ENCODE data around the gene MMP1. TPM values are rescaled to one million over a fixed set of nuclear protein-coding genes. Genes with fewer than 3 reads are reported as not detected.

Gene MMP1
- total RNA-seq, 1 experiment from 2014 or later, result 0.35 TPM

DNA sequence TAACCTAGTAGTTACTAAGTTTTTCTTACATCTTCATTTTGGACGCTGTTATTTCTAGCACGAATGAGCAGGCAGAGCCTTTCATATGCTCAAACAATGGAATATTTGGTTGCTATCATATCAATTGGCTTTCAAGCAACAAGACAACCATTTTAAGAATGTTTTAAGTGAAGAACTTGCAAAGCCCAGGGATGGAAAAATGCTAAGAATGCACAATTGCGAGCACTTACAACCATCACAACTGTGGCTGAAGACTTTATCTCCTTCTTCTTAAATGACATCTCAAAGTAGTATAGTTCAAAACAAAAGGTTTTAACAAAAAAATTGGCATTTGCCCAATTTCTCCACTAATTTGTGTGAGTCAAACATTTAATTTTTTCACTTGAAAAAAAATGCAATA is 8.3 kb upstream of the MMP1 start:
- Histone ChIP-seq H4K20me1 (ENCODE audit: insufficient read depth) (no peaks in the 10 kb centered on the region), H3K4me1 (replicated peaks; ENCODE audit: insufficient read depth) (no peaks in the 10 kb centered on the region), H3K9me2 (ENCODE audit: insufficient read depth) (no peaks in the 10 kb centered on the region), H3K4me3 (no peak overlapping the region), H3K36me3 (ENCODE audit: low read depth) (no peaks in the 10 kb centered on the region), H3K27me3 (ENCODE audit: insufficient read depth, low read depth) (no peaks in the 10 kb centered on the region), H3F3A (ENCODE audit: insufficient read depth, low read depth) (no peaks in the 10 kb centered on the region), H3K27ac (no peak overlapping the region), H3K79me2 (ENCODE audit: low read depth) (no peaks in the 10 kb centered on the region), H3K9me3 (ENCODE audit: insufficient read depth, low read depth) (no peaks in the 10 kb centered on the region), H2AFZ (no peak overlapping the region), H3K4me2 (no peak overlapping the region)
- no peak for DNase-seq
- CTCF ChIA-PET, result no interaction called here
- BruUV-seq (replicated peaks), result no TSS peak
- TF ChIP-seq, protein P1, sequence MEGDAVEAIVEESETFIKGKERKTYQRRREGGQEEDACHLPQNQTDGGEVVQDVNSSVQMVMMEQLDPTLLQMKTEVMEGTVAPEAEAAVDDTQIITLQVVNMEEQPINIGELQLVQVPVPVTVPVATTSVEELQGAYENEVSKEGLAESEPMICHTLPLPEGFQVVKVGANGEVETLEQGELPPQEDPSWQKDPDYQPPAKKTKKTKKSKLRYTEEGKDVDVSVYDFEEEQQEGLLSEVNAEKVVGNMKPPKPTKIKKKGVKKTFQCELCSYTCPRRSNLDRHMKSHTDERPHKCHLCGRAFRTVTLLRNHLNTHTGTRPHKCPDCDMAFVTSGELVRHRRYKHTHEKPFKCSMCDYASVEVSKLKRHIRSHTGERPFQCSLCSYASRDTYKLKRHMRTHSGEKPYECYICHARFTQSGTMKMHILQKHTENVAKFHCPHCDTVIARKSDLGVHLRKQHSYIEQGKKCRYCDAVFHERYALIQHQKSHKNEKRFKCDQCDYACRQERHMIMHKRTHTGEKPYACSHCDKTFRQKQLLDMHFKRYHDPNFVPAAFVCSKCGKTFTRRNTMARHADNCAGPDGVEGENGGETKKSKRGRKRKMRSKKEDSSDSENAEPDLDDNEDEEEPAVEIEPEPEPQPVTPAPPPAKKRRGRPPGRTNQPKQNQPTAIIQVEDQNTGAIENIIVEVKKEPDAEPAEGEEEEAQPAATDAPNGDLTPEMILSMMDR (conservative IDR thresholded peaks at IDR 0.05), result no peak
- TF ChIP-seq EZH2 (IDR thresholded peaks at IDR 0.05; ENCODE audit: low read depth), result no peak
- POLR2A ChIA-PET (ENCODE audit: unreplicated experiment), result no interaction called here
- intact Hi-C loops (cut with micrococcal nuclease; ENCODE audit: unreplicated experiment), result loop anchor here (10.0 kb wide), 1 partner anchor 109 kb away; no protein-coding TSS in a partner anchor

DNA sequence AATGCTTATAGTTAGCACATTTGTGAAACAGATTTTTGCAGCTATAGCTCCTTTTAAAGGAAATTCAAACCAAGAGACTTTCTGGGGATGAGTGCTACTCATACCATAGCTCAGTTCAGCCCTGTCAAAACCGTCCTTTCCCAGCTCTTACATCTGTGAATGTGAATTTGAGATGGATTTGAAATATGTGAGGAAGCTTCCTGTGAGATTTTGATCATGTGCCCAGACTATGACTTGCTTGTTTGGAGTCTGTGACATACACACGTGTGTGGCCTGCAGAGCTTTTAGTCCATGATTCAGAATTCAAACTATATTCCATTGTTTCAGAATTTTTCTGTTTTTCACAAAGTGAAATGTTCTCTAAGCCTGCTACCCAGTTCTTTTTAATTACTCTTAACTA is 4.4 kb upstream of the MMP1 start:
- Histone ChIP-seq H3K4me1 (replicated peaks; ENCODE audit: insufficient read depth) (peaks cover 10% of the 10 kb centered on the region; the same call in 1 of the 2 replicates), H3K4me2 (no peak overlapping the region), H3K36me3 (ENCODE audit: low read depth) (no peaks in the 10 kb centered on the region), H3K27ac (no peak overlapping the region), H3K9me3 (ENCODE audit: insufficient read depth, low read depth) (no peaks in the 10 kb centered on the region), H4K20me1 (ENCODE audit: insufficient read depth) (no peaks in the 10 kb centered on the region), H3K4me3 (no peak overlapping the region), H3K79me2 (ENCODE audit: low read depth) (no peaks in the 10 kb centered on the region), H3K9me2 (ENCODE audit: insufficient read depth) (no peaks in the 10 kb centered on the region), H2AFZ (no peak overlapping the region), H3F3A (ENCODE audit: insufficient read depth, low read depth) (peaks cover 11% of the 10 kb centered on the region; the same call in 1 of the 2 replicates), H3K27me3 (ENCODE audit: insufficient read depth, low read depth) (no peaks in the 10 kb centered on the region)
- TF ChIP-seq, protein P1 (conservative IDR thresholded peaks at IDR 0.05), result no peak
- TF ChIP-seq EZH2 (IDR thresholded peaks at IDR 0.05; ENCODE audit: low read depth), result no peak
- no TSS peak for BruUV-seq (replicated peaks)
- intact Hi-C loops (cut with micrococcal nuclease; ENCODE audit: unreplicated experiment), result loop anchor here (10.0 kb wide), 1 partner anchor 112 kb away; no protein-coding TSS in a partner anchor
- POLR2A ChIA-PET (ENCODE audit: unreplicated experiment), result no interaction called here
- no peak for DNase-seq
- CTCF ChIA-PET, result no interaction called here

DNA sequence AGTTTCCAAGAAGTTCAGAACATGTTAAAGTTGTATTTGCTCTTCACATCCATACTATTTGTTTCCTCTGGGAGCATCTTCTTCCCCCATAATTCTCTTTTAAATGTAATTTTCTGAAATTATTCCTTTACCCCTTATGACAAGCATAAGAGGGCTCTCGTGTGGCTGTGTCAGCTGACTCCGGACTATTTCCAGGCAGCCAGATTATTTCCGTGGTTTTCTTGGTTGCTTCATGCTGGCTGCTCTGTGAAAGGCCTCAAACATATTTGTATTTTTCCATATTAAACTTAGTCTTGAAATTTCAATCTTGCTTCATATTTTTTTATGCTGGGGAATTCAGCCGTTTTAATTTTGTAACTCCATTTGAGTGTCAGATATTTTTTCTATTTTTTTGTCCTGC is 2.8 kb upstream of the MMP1 start:
- H3K4me2 ChIP-seq, result no peak overlapping the region
- no peaks in the 10 kb centered on the region for H4K20me1 ChIP-seq (ENCODE audit: insufficient read depth)
- peaks cover 10% of the 10 kb centered on the region; the same call in 1 of the 2 replicates for H3K4me1 ChIP-seq (replicated peaks; ENCODE audit: insufficient read depth)
- H3K4me3 ChIP-seq, result no peak overlapping the region
- H3F3A ChIP-seq (ENCODE audit: insufficient read depth, low read depth), result peaks cover 11% of the 10 kb centered on the region; the same call in 1 of the 2 replicates
- TF ChIP-seq, protein P1 (conservative IDR thresholded peaks at IDR 0.05), result no peak
- no peak for TF ChIP-seq EZH2 (IDR thresholded peaks at IDR 0.05; ENCODE audit: low read depth)
- intact Hi-C loops (cut with micrococcal nuclease; ENCODE audit: unreplicated experiment), result loop anchor here (10.0 kb wide), 1 partner anchor 114 kb away; no protein-coding TSS in a partner anchor
- ChIA-PET CTCF (no interaction called here), POLR2A (ENCODE audit: unreplicated experiment) (no interaction called here)
- H3K9me3 ChIP-seq (ENCODE audit: insufficient read depth, low read depth), result no peaks in the 10 kb centered on the region
- no peak for DNase-seq
- H3K27ac ChIP-seq, result no peak overlapping the region
- H3K9me2 ChIP-seq (ENCODE audit: insufficient read depth), result no peaks in the 10 kb centered on the region
- no peaks in the 10 kb centered on the region for H3K36me3 ChIP-seq (ENCODE audit: low read depth)
- no TSS peak for BruUV-seq (replicated peaks)
- no peaks in the 10 kb centered on the region for H3K27me3 ChIP-seq (ENCODE audit: insufficient read depth, low read depth)
- H2AFZ ChIP-seq, result no peak overlapping the region
- no peaks in the 10 kb centered on the region for H3K79me2 ChIP-seq (ENCODE audit: low read depth)
